DND-41 (cell line): ENCODE results near the gene TCF7L1.

ENCODE experiments used
- EZH2 ChIP-seq: IDR thresholded peaks from 3 replicates; pipeline ENCODE4 v1.6.1; 2012; ENCODE audit warnings: borderline replicate concordance, low read depth, mild to moderate bottlenecking, moderate library complexity, low read length, inconsistent platforms; ENCODE audit not compliant: severe bottlenecking
- TF ChIP-seq, protein P1 (sequence below): IDR thresholded peaks from 2 replicates; pipeline ENCODE4 v1.5.1; 2012; ENCODE audit warnings: borderline replicate concordance, low read length, moderate library complexity, mild to moderate bottlenecking; ENCODE audit not compliant: poor library complexity, severe bottlenecking; ENCODE audit errors: extremely low read depth

DNA sequence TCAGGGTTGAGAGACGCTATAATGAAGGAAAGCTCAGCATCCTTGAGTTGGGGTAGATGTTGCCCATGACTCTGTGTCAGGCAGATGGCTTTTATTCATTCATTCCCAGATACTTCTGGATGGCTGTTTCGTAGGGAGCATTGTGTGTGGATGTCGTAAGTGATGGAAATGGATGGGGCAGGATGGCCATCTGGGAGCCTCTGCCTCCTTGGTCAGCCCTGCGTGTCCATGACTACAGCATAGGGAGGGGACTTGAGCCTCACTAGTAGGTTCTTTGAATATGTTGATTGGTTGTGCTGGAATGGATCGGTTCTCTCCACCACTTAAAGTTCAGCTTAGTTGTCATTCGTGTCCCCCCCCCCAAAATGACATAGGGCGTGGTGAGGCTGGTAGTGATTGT, 149.7 kb downstream of the TCF7L1 start:
- TF ChIP-seq, protein P1, sequence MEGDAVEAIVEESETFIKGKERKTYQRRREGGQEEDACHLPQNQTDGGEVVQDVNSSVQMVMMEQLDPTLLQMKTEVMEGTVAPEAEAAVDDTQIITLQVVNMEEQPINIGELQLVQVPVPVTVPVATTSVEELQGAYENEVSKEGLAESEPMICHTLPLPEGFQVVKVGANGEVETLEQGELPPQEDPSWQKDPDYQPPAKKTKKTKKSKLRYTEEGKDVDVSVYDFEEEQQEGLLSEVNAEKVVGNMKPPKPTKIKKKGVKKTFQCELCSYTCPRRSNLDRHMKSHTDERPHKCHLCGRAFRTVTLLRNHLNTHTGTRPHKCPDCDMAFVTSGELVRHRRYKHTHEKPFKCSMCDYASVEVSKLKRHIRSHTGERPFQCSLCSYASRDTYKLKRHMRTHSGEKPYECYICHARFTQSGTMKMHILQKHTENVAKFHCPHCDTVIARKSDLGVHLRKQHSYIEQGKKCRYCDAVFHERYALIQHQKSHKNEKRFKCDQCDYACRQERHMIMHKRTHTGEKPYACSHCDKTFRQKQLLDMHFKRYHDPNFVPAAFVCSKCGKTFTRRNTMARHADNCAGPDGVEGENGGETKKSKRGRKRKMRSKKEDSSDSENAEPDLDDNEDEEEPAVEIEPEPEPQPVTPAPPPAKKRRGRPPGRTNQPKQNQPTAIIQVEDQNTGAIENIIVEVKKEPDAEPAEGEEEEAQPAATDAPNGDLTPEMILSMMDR: no peak
- no peak for TF ChIP-seq EZH2
